AG20443 (cell line): Measurements from ENCODE around the gene GLRX.
"Not testable (repeated sequence)": the region's sequence is repeated elsewhere in the genome, so short reads cannot be mapped to it uniquely, and the experiment has no call there.

Experiments used
- DNase-seq: peaks from one replicate; pipeline ENCODE4 v3.0.0; 2012; ENCODE audit warnings: low spot score, mixed read lengths

The GLRX gene

DNA sequence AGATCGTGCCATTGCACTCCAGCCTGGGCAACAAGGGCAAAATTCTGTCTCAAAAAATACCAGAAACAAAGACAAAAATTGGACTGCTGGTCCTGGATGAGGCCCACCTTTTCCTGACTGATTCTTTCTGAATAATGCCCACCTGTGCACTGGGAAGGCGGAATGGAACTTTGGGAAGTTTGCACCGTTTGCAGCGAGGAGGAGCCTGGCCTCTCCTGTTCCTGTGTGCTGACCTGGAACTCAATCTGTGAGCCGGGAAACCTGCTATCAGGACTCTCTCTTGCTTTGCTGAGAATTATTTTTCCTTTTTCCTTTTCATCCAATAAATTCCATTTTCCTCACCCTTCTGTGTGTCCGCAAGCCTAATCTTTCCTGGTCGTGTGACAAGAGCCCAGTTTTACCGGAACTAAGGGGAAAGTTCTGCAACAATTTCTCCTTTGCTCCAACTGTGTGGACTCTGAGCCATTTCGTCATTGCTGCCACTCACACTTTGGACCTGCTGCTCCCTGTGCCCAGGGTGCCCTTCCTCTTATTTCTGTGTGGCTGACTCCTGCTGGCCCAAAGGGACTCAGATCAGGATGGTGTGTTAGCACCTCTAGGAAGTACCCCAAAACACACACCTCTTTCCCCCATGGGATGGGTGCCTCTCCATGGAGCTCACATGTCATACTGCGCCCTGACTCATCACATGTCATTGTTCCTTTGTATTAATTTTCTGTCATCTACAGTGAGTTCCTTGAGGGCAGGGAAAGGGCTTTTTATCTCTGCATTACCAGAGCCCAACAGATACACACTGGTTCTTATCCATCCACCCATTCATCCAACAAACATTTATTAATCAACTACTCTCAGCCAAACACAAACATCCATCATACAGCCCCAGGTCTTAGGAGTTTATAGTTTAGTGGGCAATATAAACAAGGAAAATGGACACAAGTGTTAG lies 4.7 kb upstream of the GLRX start:
- no peak for DNase-seq

DNA sequence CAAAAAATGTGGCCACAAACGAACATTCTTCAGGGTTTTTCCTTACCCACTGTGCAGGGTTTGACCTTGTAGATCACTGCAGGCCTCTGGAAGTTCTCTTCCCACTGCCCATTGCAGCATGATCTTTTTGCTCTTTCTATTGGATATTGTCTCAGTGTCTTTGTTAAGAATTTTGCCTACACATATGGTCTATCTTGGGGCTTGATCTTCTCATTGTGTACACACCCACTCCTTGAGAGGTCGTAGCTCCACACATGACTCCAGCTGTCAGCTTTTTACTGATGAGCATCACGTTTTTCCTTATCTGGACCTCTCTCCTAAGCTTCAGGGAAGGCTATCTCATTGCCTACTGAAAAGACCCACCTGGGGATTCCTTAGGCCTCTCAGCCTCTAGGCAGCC lies 3.0 kb upstream of the GLRX start:
- DNase-seq: no peak

DNA sequence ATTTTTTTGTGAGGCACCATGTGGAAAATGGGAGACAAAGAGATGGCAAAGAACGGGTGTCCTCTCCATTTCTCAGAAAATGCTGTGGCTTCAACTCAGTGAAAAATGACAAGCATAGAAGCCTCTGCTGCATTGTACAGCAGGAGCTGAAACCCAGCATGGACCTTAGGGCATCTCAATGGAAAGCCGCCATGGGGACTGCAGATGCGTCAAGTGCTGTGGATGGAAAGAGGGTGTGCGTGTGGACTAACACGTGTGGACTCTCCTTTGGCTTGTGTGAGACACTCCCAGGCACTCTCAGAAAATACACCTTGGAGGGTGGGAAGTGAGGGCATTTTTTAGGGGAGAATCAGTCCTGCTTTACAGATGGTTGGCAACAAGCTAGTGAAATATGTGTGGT lies 2.2 kb upstream of the GLRX start:
- DNase-seq: no peak

DNA sequence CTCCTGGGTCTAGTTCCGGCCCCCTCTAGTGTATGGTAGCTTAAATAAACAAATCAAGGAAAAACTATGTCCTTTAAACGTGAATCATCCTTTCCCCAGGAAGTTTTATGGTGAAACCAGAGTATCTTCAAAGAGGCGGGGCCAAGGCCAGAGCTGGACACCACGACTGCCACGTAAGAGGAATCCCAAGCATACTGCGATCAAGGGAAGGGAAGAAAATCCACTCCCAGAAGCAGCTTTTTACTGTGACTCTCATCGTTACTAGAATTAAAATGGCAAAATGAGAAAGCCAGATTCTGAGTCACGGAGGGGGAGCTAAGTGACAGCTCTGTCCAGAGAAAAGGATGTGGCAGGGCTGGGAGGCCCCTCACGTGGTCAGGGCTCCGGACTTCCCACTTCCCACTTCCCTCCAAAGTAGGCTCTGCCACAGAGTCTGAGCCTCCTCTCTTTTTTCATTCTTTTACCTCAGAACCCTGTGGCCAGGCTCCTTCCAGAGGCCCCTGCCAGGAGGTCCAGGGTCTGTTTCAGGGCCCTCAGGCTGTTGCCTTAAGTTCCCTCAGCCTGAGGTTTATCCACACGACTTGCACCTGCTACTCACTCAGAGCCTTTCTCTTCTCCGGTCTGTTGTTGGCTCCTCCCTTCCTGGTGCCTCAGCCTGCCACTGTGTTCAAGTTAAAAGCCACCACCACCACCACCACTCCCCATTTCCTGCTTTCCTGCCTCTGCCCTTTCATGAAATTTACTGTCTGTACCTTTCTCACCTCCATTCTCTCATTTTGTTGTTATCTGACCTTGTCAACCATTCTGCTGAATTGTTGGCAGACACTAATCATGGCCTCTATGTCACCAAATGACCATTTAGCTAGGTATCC lies 1.4 kb upstream of the GLRX start:
- DNase-seq: peak; percentile 87

DNA sequence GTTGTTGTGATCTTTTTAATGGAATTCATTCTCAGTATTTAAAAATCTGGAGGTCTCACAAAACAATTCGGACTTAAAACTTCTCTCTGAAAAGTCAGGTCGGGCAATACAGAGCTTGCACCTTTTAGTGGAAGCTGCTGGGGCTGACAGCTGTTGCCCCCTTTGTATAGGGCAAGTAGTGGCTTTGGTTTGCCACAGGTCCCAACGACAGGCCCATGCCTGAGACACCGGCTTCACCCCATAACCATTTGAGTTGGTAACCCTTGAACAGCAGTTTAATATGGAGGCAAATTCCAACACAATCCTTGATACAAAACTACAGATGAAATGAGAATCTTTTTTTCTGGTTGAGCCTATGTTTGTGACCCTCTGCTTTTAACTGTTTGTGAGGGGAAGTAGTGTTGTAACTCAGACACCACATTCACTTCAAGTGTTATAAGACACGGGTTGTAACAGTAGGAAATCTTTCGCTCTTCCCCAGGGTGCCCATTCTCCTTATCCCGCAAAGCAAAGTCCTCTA lies 752 bp upstream of the GLRX start:
- DNase-seq: no peak

DNA sequence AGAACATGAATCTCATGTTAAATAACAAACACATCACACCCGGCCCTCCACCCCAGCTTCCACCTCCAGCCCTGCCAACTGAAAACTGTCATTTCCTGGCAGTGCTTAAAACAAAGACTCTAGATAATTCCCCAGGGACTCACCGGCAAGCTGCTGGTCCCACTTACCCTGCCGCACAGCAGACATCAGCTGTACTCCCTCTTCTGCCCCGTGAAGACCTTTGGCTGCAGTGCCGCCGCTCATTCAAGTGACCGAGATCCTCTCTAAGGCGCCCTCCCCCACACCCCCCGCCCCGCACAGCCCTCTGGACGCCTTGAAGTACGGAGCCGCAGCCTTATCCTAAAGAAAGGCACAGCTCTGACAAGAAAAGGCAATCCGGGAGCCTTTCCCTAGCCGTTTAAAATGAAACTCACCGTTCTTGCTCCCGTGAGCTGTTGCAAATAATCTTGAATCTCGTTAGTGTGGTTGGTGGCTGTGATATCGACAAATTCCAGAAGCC lies 434 bp downstream of the GLRX start:
- DNase-seq: peak; percentile 57

DNA sequence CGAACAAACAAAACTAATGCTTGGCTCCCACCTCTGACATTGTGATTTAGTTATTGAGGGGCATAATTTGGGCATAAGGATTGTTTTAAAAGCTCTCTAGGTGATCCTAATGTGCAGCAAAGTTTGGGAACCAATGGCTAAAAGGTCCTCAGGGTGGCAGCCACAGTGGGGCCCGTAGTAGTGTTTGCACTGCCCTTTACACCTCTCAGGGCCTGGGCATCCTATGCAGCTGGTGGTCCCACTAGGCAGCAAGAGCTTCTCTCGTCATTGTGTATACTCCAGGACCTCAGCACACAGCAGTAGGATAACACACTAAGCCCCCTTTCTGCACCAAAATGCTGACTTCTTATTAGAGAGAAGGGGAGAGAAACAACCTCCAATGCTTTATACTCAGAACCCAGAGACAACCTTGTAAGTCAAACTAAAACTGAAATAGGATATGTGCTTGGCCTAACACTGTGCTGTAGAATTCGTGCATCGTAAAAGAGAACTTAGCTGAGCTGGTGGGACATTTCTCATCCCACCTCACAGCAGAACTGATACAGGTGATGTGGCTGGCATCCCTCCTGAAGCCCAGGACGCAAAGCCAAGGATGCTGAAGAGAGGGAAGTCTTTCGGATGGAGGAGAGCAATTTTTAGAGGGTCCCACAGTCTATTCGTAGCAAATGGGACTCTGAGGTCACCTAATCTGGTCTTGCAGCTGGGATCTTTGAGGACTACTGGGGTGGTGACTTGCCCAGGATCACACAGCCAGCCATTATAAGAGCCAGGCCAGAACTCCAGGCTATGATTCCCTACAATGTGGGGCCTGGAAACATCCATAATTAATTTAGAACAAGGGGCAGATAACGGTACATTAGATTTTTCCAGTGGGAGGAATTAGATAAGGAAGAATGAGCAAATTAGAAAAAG lies 1.2 kb downstream of the GLRX start:
- DNase-seq: no peak

DNA sequence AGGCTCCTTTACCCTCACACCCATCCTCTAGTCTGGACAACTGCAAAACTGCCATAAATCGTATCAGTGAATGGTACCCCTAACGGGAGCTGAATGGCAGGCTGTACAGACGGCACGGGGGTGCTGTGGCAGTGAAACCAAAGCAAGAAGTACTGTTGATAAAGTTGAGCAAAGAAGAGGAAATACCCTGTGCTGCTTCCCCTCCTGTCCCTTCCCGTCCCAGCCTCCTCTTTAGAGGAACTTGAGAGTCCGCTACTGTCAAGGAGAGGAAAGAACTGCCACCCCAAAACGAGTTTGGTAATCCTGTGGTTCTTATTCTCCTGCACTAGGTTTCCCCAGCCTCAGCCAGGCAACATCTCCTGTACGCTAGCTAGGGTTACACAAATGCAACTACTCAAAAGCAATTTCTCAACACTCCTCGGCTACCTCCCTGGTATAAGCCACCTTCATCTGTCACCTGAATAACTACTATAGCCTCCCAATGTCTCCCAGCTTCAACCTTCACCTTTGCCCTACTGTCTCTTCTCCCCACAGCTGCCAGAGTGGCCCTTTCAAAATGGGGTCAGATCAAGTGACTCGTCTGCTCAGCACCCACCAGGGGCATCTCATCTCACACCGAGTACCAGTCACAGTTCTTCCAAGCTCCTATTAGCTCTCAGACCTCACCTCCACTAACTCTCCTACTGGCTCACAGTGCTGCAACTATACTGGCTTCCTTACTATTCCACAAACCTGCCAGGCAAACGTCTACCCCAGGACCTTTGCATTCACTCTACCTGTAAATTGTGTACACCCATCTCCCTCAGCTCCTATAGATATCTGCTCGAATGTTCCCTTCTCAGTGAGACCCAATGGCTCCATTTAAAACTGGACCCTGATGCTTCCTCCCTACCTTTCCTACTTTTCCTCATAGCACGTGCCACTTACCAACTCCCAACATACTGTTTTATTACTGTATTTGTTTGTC lies 4.1 kb downstream of the GLRX start:
- DNase-seq: no peak

DNA sequence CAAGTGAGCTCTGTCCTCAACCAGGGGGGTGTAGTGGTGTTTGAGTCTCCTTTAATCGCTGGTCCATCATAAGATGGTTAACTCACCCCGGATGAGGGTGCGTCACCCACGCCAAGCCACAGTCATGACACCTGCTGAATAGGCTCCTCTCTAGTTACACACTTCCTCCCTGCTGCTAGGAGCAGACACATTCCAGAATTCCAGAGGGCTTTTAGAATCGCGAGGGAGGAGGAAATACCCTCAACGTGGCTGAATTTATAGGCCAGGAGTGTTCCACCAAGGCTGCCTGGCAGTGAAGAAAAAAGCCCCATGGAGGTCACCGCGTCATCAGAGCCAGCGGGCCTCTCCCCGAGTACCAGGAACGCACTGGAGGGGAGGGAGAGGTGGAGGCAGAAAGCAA lies 5.1 kb downstream of the GLRX start:
- DNase-seq: no peak

DNA sequence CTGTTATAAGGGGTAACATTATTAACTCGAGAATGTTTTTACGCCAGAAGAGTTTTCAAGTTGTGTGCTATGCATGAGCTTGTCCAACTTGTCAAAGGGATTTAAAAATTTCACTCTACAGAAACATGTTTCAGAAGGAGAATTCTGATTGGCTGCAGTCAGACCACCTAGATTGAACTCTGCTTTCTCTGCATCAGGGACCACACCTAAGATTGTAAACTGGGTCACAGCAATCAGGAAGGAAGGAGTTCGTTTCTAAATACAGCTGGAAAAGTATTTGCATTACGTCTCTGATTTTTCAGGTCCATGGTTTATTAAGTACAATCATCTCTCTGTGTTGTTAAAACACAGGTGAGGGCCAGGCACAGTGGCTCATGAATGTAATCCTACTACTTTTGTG lies 5.8 kb downstream of the GLRX start:
- no peak for DNase-seq

DNA sequence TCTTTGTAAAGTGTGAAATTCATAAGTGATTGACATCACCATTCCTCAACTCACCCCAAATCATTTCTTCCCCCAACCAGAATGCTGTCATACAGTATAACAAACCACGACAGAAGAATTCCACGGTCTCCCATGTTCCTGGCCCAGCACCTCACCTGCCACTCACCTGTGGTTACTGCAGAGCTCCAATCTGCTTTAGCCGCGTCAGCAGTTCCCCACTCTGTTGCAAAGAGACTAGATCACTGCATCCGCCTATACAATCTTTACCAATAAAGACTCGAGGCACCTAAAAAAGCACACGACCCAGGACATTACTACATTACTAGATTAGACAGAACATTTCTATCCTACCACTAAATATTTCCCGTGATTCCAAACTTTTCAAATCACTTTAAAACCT lies 6.2 kb downstream of the GLRX start:
- DNase-seq: no peak

DNA sequence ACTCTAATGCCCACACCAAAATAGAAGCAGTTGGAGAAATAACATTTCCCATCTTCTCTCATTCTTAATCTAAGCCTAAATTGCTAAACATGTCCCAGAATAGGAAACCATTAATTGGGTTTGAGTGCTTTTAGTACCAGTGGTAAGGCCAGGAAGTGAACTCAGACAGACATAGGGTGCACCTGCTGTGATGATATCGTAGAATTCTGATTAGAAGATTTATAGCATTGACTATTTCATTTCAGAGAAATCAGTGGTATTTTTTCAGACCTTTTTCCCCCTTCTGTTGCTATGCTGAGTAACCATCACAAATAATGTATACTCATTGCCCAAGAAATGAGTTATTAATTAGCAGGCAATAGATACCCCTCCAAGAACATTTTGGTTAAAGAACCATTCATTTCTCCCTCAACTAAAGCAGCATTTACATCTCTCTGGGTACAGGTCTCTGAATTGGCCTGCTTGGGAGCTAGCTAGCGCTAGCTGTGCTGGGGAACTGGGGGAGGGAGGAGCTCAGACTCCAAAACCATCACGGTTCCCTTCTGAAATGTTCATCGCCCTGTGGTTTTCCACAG lies 7.3 kb downstream of the GLRX start:
- DNase-seq: no peak

DNA sequence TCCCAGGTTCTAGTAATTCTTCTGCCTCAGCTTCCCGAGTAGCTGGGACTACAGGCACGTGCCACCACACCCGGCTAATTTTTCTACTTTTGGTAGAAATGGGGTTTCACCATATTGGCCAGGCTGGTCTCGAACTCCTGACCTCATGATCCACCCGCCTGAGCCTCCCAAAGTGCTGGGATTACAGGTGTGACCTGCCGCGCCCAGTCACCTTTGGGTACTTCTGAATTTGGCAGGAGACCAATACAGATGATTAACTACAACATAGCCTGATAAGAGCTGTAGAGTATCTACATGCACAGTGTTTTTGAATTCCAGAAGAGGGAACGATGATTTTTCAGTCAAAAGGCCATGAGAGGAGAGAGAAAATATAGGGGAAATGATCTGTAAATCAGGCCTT lies 9.5 kb downstream of the GLRX start:
- not testable (repeated sequence) for DNase-seq

DNA sequence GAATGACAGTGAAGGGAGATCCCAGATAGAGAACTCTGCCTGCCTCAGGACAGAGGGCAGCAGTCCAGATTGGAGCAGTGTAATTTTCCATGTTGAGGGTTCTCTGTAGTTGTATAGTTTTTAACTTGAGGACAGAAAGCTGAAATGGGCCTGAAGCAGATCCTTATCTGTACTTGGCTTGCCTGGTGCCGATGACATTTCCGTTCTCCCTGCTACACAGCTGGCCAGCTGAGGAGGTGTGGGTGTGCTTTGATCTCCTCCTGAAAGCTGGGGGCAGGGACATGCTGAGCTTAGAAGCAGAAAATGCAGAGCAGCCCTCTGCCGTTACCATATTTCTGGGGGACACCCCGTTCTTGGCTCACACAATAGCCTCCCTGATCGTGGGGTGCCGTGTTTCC lies 10.5 kb downstream of the GLRX start:
- no peak for DNase-seq

DNA sequence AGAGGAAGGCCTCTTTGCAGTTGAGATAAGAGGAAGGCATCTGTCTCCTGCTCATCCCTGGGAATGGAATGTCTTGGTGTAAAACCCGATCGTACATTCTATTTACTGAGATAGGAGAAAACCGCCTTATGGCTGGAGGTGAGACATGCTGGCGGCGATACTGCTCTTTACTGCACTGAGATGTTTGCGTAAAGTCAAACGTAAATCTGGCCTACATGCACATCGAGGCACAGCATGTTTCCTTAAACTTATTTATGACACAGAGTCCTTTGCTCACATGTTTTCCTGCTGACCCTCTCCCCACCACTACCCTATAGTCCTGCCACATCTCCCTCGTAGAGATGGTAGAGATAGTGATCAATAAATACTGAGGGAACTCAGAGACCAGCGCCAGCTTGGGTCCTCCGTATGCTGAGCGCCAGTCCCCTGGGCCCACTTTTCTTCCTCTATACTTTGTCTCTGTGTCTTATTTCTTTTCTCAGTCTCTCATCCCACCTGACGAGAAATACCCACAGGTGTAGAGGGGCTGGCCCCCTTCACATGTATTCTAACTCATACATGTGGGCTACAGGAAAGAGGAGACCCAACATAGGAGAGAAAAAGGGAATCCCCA lies 11.0 kb downstream of the GLRX start:
- DNase-seq: not testable (repeated sequence)

DNA sequence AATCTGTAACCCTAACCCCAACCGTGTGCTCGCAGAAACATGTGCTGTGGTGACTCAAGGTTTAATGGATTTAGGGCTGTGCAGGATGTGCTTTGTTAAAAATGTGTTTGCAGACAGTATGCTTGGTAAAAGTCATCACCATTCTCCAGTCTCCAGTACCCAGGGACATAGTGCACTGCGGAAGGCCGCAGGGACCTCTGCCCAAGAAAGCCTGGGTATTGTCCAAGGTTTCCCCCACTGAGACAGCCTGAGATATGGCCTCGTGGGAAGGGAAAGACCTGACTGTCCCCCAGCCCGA lies 11.5 kb downstream of the GLRX start:
- not testable (repeated sequence) for DNase-seq

DNA sequence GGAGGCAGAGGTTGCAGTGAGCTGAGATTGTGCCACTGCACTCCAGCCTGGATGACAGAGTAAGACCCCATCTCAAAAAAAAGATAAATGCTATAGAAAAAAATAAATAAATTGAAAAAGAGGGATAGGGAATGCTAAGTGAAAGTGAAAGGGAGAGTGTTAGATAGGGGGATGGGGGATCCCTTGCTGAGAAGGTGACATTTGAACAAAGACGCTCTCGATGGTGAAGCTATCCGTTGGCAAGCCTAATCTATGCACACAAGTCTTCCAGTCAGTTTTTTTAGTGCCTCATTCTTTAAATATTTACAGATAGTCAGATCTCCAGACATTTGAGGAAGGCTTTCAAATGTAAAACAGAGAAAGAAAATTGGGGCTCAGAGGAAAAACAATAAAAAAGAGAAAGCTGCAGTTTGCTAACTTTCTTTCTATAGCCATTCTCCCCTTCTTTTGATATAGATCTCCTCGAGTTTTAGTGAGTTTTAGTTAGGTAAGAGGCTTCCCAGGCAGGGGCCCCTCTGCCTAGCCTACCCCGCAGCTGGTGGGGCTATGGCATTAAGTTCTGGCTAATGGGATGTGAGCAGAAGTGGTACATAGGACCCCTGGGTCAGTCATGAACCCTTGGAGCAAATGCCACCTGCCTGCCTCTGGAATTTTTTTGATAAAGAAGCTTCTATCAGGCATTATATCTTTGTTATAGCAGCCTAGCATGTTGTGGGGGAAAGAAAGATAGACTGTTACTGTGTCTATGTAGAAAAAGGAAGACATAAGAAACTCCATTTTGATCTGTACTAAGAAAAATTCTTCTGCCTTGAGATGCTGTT lies 12.0 kb downstream of the GLRX start:
- no peak for DNase-seq

DNA sequence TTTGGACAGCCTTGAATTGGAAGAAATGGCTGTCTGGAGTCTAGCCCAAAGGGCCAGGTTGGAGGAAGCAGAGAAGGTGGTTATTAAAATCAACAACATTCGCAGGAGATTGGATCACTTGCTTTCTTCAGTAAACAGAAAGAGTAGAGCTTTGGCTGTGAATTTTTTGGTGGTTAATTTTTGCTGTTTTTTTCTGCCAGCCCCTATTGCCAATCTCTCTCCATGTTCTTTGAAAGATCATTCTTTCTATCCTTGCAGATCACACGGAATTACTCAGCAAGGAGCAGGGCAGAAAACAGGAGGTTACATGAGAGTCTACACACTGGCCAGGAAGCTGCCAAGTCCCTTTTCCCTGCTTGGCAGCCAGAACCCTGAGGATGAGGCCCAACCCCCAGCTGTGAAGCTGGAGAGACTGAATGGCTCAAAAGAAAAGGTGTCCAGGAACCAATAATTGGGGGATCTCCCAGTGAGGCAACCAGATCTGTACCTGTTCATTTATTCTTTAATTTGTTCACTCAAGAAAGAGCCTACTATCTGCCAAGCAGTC lies 13.0 kb downstream of the GLRX start:
- peak; percentile 43 for DNase-seq
